Panc1 (cell line): ENCODE results near the gene DEPDC4.

ENCODE experiments used
- CTCF ChIP-seq: fragments of 450-650 bp; IDR thresholded peaks from 2 replicates; pipeline ENCODE4 v1.5.1; 2017; ENCODE audit warnings: mild to moderate bottlenecking
- POLR2AphosphoS5 ChIP-seq: IDR thresholded peaks from 2 replicates; pipeline ENCODE4 v1.6.1; 2012; ENCODE audit warnings: mild to moderate bottlenecking, low read depth, low read length, moderate library complexity
- REST ChIP-seq, 2 experiments: IDR thresholded peaks; 2 replicates each; pipeline ENCODE4 v1.6.1; 2011 to 2012; ENCODE audit warnings: low read depth in 2 of 2, control low read depth in 1 of 2, low read length in 1 of 2, mild to moderate bottlenecking in 1 of 2, moderate library complexity in 1 of 2; ENCODE audit not compliant: insufficient read depth in 1 of 2
- SIN3A ChIP-seq: IDR thresholded peaks from 2 replicates; pipeline ENCODE4 v1.6.1; 2012; ENCODE audit warnings: low read depth, mild to moderate bottlenecking, low read length, moderate library complexity, borderline replicate concordance; ENCODE audit not compliant: insufficient read depth
- TCF7L2 ChIP-seq: IDR thresholded peaks from 2 replicates; pipeline ENCODE4 v1.6.1; 2011; ENCODE audit warnings: mild to moderate bottlenecking, low read depth, low read length, inconsistent platforms

- TF ChIP-seq CTCF (no peak), REST (IDR thresholded peaks at IDR 0.05; ENCODE audit: insufficient read depth in 1 of 2, low read depth in 2 of 2, low read length in 1 of 2) (no peak), POLR2AphosphoS5 (peak; percentile 75), TCF7L2 (peak; percentile 91), SIN3A (peak; percentile 41; the same call in 1 of the 2 replicates)
Observed at GRCh38 chr12:100266835-100267602, at the start of gene DEPDC4, which contains the start of gene SCYL2.
